SU-DHL-6 (cell line): ENCODE results near the gene LDAH.

Experiments used
- H2AFZ ChIP-seq: fragments of 200-600 bp; sonication (generic); 2 replicates; pipeline ENCODE4 v1.6.1; 2014; ENCODE audit warnings: low read depth, mild to moderate bottlenecking, moderate library complexity, mixed read lengths, antibody characterized with exemption, low read length; ENCODE audit not compliant: severe bottlenecking
- H3F3A ChIP-seq: fragments of 200-600 bp; shearing (Covaris generic); 2 replicates; pipeline ENCODE4 v1.6.0; 2016; ENCODE audit warnings: antibody characterized with exemption, mild to moderate bottlenecking; ENCODE audit not compliant: insufficient read depth
- H3K27ac ChIP-seq: fragments of 200-600 bp; sonication (generic); 2 replicates; pipeline ENCODE4 v1.5.1; 2016; ENCODE audit warnings: low read depth, mild to moderate bottlenecking, low read length, moderate library complexity, mixed read lengths
- H3K27me3 ChIP-seq: fragments of 200-600 bp; sonication (generic), shearing (Covaris generic); 2 replicates; pipeline ENCODE4 v1.6.0; 2014; ENCODE audit warnings: mild to moderate bottlenecking, low read length
- H3K36me3 ChIP-seq: fragments of 200-600 bp; sonication (generic); 2 replicates; pipeline ENCODE4 v1.6.1; 2014; ENCODE audit warnings: mild to moderate bottlenecking, low read length, mixed read lengths
- H3K4me2 ChIP-seq: fragments of 300-600, 200-600 bp; shearing (Covaris generic), sonication (generic); 2 replicates; pipeline ENCODE4 v1.6.0; 2014; ENCODE audit warnings: low read length, low read depth, mild to moderate bottlenecking; ENCODE audit not compliant: poor library complexity, severe bottlenecking
- H3K4me3 ChIP-seq: fragments of 200-600 bp; sonication (generic); 2 replicates; pipeline ENCODE4 v1.5.1; 2014; ENCODE audit warnings: antibody characterized with exemption, low read length, mild to moderate bottlenecking, mixed read lengths; ENCODE audit not compliant: insufficient read depth, poor library complexity, severe bottlenecking
- H3K79me2 ChIP-seq: fragments of 200-600 bp; sonication (generic); 2 replicates; pipeline ENCODE4 v1.6.1; 2014; ENCODE audit warnings: mild to moderate bottlenecking, low read length, moderate library complexity; ENCODE audit not compliant: insufficient read depth
- H3K9ac ChIP-seq: fragments of 200-600 bp; sonication (generic); 2 replicates; pipeline ENCODE4 v1.7.0; 2014; ENCODE audit warnings: mild to moderate bottlenecking, low read length
- H3K9me2 ChIP-seq: fragments of 200-600 bp; sonication (generic); replicated peaks from 2 replicates; pipeline ENCODE4 v1.6.1; 2014; ENCODE audit warnings: low read length; ENCODE audit not compliant: insufficient read depth
- H3K9me3 ChIP-seq: fragments of 200-600 bp; sonication (generic); 2 replicates; pipeline ENCODE4 v1.6.1; 2014; ENCODE audit warnings: low read length, mixed read lengths; ENCODE audit not compliant: insufficient read depth
- H4K20me1 ChIP-seq: fragments of 200-600 bp; sonication (generic); 2 replicates; pipeline ENCODE4 v1.6.1; 2014; ENCODE audit warnings: low read depth, mild to moderate bottlenecking, antibody characterized with exemption, low read length, moderate library complexity, mixed read lengths
- EZH2phosphoT487 ChIP-seq: fragments of 200-600 bp; sonication (generic), shearing (Covaris generic); conservative IDR thresholded peaks from 2 replicates; pipeline ENCODE4 v1.6.1; 2018; ENCODE audit warnings: mild to moderate bottlenecking, antibody characterized with exemption, low read length, moderate library complexity, mixed read lengths
- TF ChIP-seq, protein P1 (sequence below): fragments of 200-600 bp; sonication (generic); IDR thresholded peaks from one replicate; pipeline ENCODE4 v1.5.1; 2017; ENCODE audit warnings: antibody characterized with exemption, mild to moderate bottlenecking, low read length, moderate library complexity; ENCODE audit not compliant: insufficient read depth, poor library complexity, severe bottlenecking

The LDAH gene

GRCh38 chr2:20651731-20652099 is 171.2 kb downstream of the LDAH start:
- H2AFZ ChIP-seq = peak overlapping the region; percentile 84
- no peaks in the 10 kb centered on the region for H3K9me3 ChIP-seq
- TF ChIP-seq EZH2phosphoT487 = no peak
- no peaks in the 10 kb centered on the region for H3K36me3 ChIP-seq
- H3K79me2 ChIP-seq = no peaks in the 10 kb centered on the region
- peak overlapping the region; percentile 64 for H3K4me2 ChIP-seq
- no peak overlapping the region for H3K27ac ChIP-seq
- no peaks in the 10 kb centered on the region for H3K9me2 ChIP-seq
- H3K9ac ChIP-seq = peak overlapping the region; percentile 79
- H4K20me1 ChIP-seq = no peaks in the 10 kb centered on the region
- no peaks in the 10 kb centered on the region for H3F3A ChIP-seq
- peak overlapping the region; percentile 42 for H3K4me3 ChIP-seq
- no peaks in the 10 kb centered on the region for H3K27me3 ChIP-seq

DNA sequence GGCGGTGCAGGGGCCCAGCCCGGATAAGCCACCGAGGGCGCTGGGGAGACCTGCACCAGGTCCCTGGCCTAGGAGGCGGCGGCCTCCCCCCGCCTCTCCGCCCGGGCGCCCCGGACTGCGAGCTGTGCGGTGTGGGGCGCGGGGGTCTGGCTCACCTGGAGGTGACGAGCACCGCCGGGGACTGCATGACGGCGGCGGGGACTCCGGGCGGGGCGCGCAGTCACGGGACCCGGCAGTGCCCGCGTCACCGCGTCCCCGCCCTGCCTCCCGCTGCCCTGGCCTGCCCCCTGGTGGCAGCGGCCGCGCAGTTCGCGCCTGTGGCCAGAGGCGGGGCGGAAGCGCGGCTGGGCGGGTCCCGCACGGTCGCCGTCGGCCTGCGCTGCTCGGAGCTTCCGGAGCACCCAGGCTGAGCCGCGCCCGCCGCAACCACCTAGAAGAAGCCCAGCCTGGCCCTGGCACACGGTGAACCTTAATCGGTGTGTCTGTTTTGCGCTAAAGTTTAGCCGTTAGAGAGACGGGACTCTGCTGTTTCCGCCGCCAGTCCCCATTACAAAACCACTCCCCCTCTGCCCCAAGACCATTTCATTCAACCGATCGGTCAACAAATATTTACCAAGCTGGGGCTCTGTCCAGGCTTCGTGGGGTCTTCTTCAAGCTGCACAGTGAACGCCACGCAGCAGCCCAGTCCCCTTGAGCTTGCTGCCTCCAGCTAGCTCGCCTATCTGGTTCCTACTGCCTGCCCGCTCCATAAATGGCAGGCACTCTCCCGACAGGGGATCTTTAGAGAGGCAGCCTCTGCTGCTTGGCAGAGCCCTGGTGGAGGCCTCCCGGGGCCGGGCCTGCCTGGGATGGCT is 171.8 kb downstream of the LDAH start, which contains the start of gene HS1BP3:
Gene HS1BP3 (minus strand): TSS at position 222 of the 854 bp plus-strand sequence. CDS start 35 bp downstream, at position 187.
- Histone ChIP-seq H2AFZ (peak within 1 kb of the TSS; percentile 97), H3F3A (no peaks in the 10 kb centered on the region), H3K27ac (no peak within 1 kb of the TSS; the same call in 1 of the 2 replicates), H3K9ac (peak within 1 kb of the TSS; percentile 79), H4K20me1 (no peaks in the 10 kb centered on the region), H3K79me2 (no peaks in the 10 kb centered on the region), H3K27me3 (no peaks in the 10 kb centered on the region), H3K36me3 (no peaks in the 10 kb centered on the region), H3K4me3 (peak within 1 kb of the TSS; percentile 94), H3K9me2 (no peaks in the 10 kb centered on the region), H3K9me3 (no peaks in the 10 kb centered on the region), H3K4me2 (peak within 1 kb of the TSS; percentile 93)
- TF ChIP-seq EZH2phosphoT487 = no peak
- TF ChIP-seq, protein P1, sequence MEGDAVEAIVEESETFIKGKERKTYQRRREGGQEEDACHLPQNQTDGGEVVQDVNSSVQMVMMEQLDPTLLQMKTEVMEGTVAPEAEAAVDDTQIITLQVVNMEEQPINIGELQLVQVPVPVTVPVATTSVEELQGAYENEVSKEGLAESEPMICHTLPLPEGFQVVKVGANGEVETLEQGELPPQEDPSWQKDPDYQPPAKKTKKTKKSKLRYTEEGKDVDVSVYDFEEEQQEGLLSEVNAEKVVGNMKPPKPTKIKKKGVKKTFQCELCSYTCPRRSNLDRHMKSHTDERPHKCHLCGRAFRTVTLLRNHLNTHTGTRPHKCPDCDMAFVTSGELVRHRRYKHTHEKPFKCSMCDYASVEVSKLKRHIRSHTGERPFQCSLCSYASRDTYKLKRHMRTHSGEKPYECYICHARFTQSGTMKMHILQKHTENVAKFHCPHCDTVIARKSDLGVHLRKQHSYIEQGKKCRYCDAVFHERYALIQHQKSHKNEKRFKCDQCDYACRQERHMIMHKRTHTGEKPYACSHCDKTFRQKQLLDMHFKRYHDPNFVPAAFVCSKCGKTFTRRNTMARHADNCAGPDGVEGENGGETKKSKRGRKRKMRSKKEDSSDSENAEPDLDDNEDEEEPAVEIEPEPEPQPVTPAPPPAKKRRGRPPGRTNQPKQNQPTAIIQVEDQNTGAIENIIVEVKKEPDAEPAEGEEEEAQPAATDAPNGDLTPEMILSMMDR = peak; percentile 53

DNA sequence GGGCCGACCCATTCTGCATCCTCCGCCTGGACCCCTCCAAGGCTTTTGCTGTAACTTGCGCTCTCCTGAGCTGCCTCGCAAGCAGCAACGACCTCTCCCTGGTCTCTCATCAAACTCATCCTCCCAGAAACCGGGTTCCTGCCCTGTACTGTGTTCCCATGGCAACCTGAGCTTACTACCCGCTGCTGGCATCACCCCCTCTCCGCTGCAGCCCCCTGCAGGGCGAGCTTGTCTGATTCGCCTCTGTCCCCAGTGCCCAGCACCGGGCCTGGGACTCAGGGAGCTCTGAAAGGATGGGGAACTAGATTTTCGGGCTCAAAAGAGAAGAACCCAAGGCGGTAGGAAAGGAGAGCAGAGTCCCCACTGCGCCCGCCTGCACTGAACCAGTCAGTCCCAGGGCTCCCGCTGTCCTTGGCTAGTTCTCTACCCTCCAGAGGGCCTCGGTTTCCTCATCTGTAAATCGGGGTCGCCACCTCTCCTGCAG is 172.5 kb downstream of the LDAH start:
- Histone ChIP-seq H3K36me3 (no peaks in the 10 kb centered on the region), H3K27me3 (no peaks in the 10 kb centered on the region), H3K4me2 (peak overlapping the region; percentile 93), H3K9me3 (no peaks in the 10 kb centered on the region), H3K9me2 (no peaks in the 10 kb centered on the region), H3K9ac (peak overlapping the region; percentile 79), H3K79me2 (no peaks in the 10 kb centered on the region), H4K20me1 (no peaks in the 10 kb centered on the region), H3F3A (no peaks in the 10 kb centered on the region), H3K27ac (no peak overlapping the region), H2AFZ (peak overlapping the region; percentile 97), H3K4me3 (peak overlapping the region; percentile 94)
- TF ChIP-seq, protein P1 = no peak
- no peak for TF ChIP-seq EZH2phosphoT487

- Histone ChIP-seq H3K4me2 (peak overlapping the region; percentile 93), H3K79me2 (no peaks in the 10 kb centered on the region), H3K9me2 (no peaks in the 10 kb centered on the region), H3K4me3 (peak overlapping the region; percentile 94), H3K36me3 (no peaks in the 10 kb centered on the region), H3K9me3 (no peaks in the 10 kb centered on the region), H3K27me3 (no peaks in the 10 kb centered on the region), H2AFZ (no peak overlapping the region), H3K27ac (no peak overlapping the region), H3F3A (no peaks in the 10 kb centered on the region), H3K9ac (peak overlapping the region; percentile 79), H4K20me1 (no peaks in the 10 kb centered on the region)
- no peak for TF ChIP-seq EZH2phosphoT487
- TF ChIP-seq, protein P1 = no peak
These were observed 172.9 kb downstream of the LDAH start for GRCh38 chr2:20649976-20650375.
